Upper lobe of left lung (tissue), 6 donors: Measurements from ENCODE around the gene TRPM8. TPM values are rescaled to one million over a fixed set of nuclear protein-coding genes. Genes with fewer than 3 reads are reported as not detected.

Source experiments
- ATAC-seq, 2 donors: fragments of 200-7000 bp; cut with Tn5 transposase; one replicate each; pipeline ENCODE4 v1.9.1; 2022; ENCODE audit warnings: mild to moderate bottlenecking in 2 of 2, moderate library complexity in 2 of 2; ENCODE audit not compliant: low FRiP score in 2 of 2
- DNase-seq, 2 donors: peaks; one replicate each; pipeline ENCODE4 v3.0.0-alpha.2; 2019 to 2020
- H3K27ac ChIP-seq, 4 donors: fragments of 200-600 bp; sonication (generic); one replicate each; pipeline ENCODE4 v1.5.1; 2016 to 2019
- H3K27me3 ChIP-seq, 4 donors: fragments of 200-600 bp; sonication (generic); one replicate each; pipeline ENCODE4 v1.5.1; 2017 to 2019
- H3K36me3 ChIP-seq, 4 donors: fragments of 200-600 bp; sonication (generic); one replicate each; pipeline ENCODE4 v1.5.1; 2016 to 2019
- H3K4me1 ChIP-seq, 4 donors: fragments of 200-600 bp; sonication (generic); one replicate each; pipeline ENCODE4 v1.5.1; 2018 to 2019
- H3K4me3 ChIP-seq, 4 donors: fragments of 200-600 bp; sonication (generic); one replicate each; pipeline ENCODE4 v1.5.1; 2017 to 2019; ENCODE audit warnings: mild to moderate bottlenecking in 2 of 4, moderate library complexity in 1 of 4
- H3K9me3 ChIP-seq, 4 donors: fragments of 200-600 bp; sonication (generic); one replicate each; pipeline ENCODE4 v1.5.1; 2018 to 2019
- EP300 ChIP-seq, 4 donors: sonication (generic); formaldehyde crosslinking; IDR thresholded peaks; one replicate each; pipeline ENCODE4 v1.5.1; 2017; ENCODE audit warnings: antibody characterized with exemption in 4 of 4, control low read depth in 2 of 4
- POLR2A ChIP-seq, 4 donors: fragments of 450-650 bp; IDR thresholded peaks; one replicate each; pipeline ENCODE4 v1.5.1; 2016 to 2017; ENCODE audit warnings: antibody characterized with exemption in 4 of 4, mild to moderate bottlenecking in 2 of 4
- POLR2AphosphoS5 ChIP-seq, 2 donors: sonication (generic); formaldehyde crosslinking; IDR thresholded peaks; one replicate each; pipeline ENCODE4 v1.5.1; 2017; ENCODE audit warnings: antibody characterized with exemption in 2 of 2
- WGBS, 2 donors: methylation state at CpG; one replicate each; pipeline ENCODE4 v1.1.5; 2017 to 2018; 5-methylcytosine and 5-hydroxymethylcytosine counted together
- total RNA-seq, 6 donors: library from RNA; depleted of rRNA in 4 of 6; stranded (reverse); fragments of >200 nt in 4 of 6; gene quantifications; one replicate each; pipeline versions ENCODE4 v1.1.0 to v1.2.1, GENCODE V29; 2016 to 2021
- TF ChIP-seq, protein P1 (sequence below), 6 experiments: fragments of 450-650 bp in 4 of 6; fragments of 200-600 bp in 2 of 6; sonication (generic) in 2 of 6; IDR thresholded peaks; one replicate each; pipeline ENCODE4 v1.5.1; 2016 to 2019; ENCODE audit warnings: antibody characterized with exemption in 6 of 6
- donor health status: DM: no; HTN: no; CAD: no; lungs with moderate emphysema.
- donor health status: DM: no; HTN: yes; CAD: no; lungs with severe emphysema.

The TRPM8 gene
- total RNA-seq, 6 donors from 2014 or later: 0.17 to 0.30 TPM; not detected in 4

GRCh38 chr2:233952335-233952734, 35.2 kb downstream of the TRPM8 start:
- H3K4me1 ChIP-seq: no peaks in the 10 kb centered on the region
- H3K4me3 ChIP-seq: no peak overlapping the region
- no peaks in the 10 kb centered on the region for H3K27me3 ChIP-seq
- DNase-seq (no peak), ATAC-seq (no peak)
- H3K36me3 ChIP-seq: no peaks in the 10 kb centered on the region
- 67 to 71% methylated on average over 7 of the region's 7 CpGs for WGBS, 2 donors
- no peak for TF ChIP-seq EP300 (IDR thresholded peaks at IDR 0.05)
- no peak for TF ChIP-seq POLR2A (IDR thresholded peaks at IDR 0.05)
- TF ChIP-seq POLR2AphosphoS5 (IDR thresholded peaks at IDR 0.05): no peak
- TF ChIP-seq, protein P1, sequence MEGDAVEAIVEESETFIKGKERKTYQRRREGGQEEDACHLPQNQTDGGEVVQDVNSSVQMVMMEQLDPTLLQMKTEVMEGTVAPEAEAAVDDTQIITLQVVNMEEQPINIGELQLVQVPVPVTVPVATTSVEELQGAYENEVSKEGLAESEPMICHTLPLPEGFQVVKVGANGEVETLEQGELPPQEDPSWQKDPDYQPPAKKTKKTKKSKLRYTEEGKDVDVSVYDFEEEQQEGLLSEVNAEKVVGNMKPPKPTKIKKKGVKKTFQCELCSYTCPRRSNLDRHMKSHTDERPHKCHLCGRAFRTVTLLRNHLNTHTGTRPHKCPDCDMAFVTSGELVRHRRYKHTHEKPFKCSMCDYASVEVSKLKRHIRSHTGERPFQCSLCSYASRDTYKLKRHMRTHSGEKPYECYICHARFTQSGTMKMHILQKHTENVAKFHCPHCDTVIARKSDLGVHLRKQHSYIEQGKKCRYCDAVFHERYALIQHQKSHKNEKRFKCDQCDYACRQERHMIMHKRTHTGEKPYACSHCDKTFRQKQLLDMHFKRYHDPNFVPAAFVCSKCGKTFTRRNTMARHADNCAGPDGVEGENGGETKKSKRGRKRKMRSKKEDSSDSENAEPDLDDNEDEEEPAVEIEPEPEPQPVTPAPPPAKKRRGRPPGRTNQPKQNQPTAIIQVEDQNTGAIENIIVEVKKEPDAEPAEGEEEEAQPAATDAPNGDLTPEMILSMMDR (IDR thresholded peaks at IDR 0.05): no peak
- H3K27ac ChIP-seq: no peak overlapping the region
- no peaks in the 10 kb centered on the region for H3K9me3 ChIP-seq

DNA sequence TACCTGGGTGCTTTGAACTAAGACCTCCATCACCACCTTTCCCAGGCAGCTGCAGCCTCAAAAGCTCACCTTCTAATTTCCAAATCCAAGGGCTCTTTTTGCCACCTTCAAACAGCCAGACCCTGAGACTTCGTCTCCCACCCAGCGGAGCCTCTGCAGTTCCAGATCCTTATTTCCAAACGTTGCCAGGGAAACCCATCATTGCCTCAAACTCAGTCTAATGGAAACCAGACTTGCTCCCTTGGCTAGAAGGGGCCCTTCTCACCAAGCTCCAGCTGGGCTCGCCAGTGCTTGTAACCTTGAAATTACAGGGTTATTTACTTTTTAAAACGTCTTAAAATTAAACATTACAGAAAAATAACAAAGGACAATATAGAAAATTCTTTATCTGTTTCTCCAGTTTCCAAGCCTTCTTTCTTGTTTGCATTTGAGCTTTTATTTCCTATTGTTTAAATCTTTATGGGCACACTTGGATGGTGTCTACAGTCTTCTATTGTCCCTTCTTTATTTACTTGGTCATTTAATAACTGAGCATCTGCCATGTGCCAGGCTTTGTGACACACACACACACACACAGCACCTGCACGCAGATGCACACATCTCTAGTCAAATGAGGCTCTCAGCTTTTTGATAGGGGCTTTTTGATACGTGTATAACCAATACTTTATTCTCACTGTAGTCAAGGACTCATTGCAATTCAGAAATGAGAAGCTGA, 36.1 kb downstream of the TRPM8 start:
- DNase-seq (no peak), ATAC-seq (no peak)
- Histone ChIP-seq H3K36me3 (no peaks in the 10 kb centered on the region), H3K4me1 (no peaks in the 10 kb centered on the region), H3K27ac (no peak overlapping the region), H3K27me3 (no peaks in the 10 kb centered on the region), H3K4me3 (no peak overlapping the region), H3K9me3 (no peaks in the 10 kb centered on the region)
- no peak for TF ChIP-seq EP300 (IDR thresholded peaks at IDR 0.05)
- TF ChIP-seq, protein P1 (IDR thresholded peaks at IDR 0.05): no peak
- TF ChIP-seq POLR2AphosphoS5 (IDR thresholded peaks at IDR 0.05): no peak
- WGBS, 2 donors: 61 to 68% methylated on average over 7 of the region's 7 CpGs

DNA sequence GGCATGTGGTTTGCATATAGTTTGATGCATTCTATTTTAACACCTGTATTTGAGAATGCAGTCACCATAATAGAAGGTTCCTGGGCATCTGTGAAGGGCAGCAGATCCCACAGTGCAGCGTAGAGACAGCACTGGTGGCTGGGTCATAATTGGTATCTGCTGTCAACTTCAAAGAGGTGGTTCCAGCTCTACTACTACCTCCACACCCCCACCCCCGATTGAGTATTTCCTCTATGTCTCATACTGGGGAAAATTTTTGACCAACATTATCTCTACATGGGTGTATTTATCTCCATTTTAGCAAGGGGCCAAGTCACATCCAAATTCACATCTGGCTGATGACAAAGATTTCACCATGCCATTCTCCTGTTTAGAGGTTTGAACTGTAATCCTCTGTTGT, 43.0 kb downstream of the TRPM8 start:
- Histone ChIP-seq H3K4me1 (no peaks in the 10 kb centered on the region), H3K4me3 (no peak overlapping the region), H3K27ac (no peak overlapping the region), H3K9me3 (no peaks in the 10 kb centered on the region), H3K36me3 (no peaks in the 10 kb centered on the region), H3K27me3 (no peaks in the 10 kb centered on the region)
- WGBS, 2 donors: 89% methylated on average over 2 of the region's 2 CpGs
- ATAC-seq (no peak), DNase-seq (no peak)
- no peak for TF ChIP-seq POLR2AphosphoS5 (IDR thresholded peaks at IDR 0.05)
- TF ChIP-seq POLR2A (IDR thresholded peaks at IDR 0.05): no peak
- TF ChIP-seq EP300 (IDR thresholded peaks at IDR 0.05): no peak
- TF ChIP-seq, protein P1 (IDR thresholded peaks at IDR 0.05): no peak

DNA sequence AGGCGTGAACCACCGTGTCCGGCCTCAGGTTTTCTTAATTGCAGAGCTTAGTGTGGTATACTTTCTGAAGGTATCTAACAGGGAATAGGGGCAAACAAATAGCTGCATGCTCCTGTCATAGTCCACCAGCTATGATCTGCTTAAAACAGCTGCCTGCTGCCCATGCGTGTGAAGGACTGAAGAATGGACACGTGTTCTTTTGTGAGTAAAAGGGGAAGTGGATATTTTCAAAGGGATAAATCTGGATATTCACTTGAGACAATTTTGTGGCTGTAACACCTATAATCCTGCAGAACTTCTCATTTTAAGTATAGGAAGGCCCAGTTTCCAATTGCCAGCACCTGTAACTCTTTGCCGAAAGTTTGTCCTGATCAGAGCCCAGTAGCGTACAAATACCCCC, 44.7 kb downstream of the TRPM8 start:
- WGBS, 2 donors: 90 to 93% methylated on average over 7 of the region's 7 CpGs
- ATAC-seq: no peak
- Histone ChIP-seq H3K4me1 (no peaks in the 10 kb centered on the region), H3K9me3 (no peaks in the 10 kb centered on the region), H3K27ac (no peak overlapping the region), H3K4me3 (no peak overlapping the region), H3K36me3 (no peaks in the 10 kb centered on the region), H3K27me3 (no peaks in the 10 kb centered on the region)
- TF ChIP-seq, protein P1 (IDR thresholded peaks at IDR 0.05): no peak
- no peak for TF ChIP-seq POLR2AphosphoS5 (IDR thresholded peaks at IDR 0.05)
- DNase-seq: no peak

- no peak overlapping the region for H3K27ac ChIP-seq
- no peaks in the 10 kb centered on the region for H3K36me3 ChIP-seq
- H3K9me3 ChIP-seq: no peaks in the 10 kb centered on the region
- no peaks in the 10 kb centered on the region for H3K4me1 ChIP-seq
- no peaks in the 10 kb centered on the region for H3K27me3 ChIP-seq
- no peak for ATAC-seq
- WGBS, 2 donors: 91% methylated on average over 6 to 9 of the region's 9 CpGs
- no peak overlapping the region for H3K4me3 ChIP-seq
- no peak for DNase-seq
- TF ChIP-seq EP300 (IDR thresholded peaks at IDR 0.05) (no peak), POLR2A (IDR thresholded peaks at IDR 0.05) (no peak)
These were observed 47.4 kb downstream of the TRPM8 start for GRCh38 chr2:233964581-233964980.
